NCI-H1930 (cell line): ENCODE data around the gene NUP214.

Experiments used
- DNase-seq, 2 experiments: peaks; one replicate each; lab custom pipeline; 2025; lab: John Stamatoyannopoulos, UW

The NUP214 gene

GRCh38 chr9:131277287-131277909, 152.0 kb downstream of the NUP214 start:
- peak in 1 of 2 experiments; percentile 19 for DNase-seq

- peak; percentile 76 to 80 for DNase-seq
Observed at GRCh38 chr9:131277910-131278701, 152.7 kb downstream of the NUP214 start.

- no peak for DNase-seq
Observed at GRCh38 chr9:131278702-131279111, 153.3 kb downstream of the NUP214 start.

GRCh38 chr9:131279196-131279862, 153.9 kb downstream of the NUP214 start:
- no peak for DNase-seq

- no peak for DNase-seq
Observed at GRCh38 chr9:131279863-131280570, 154.6 kb downstream of the NUP214 start.

GRCh38 chr9:131280660-131281059, 155.3 kb downstream of the NUP214 start:
- no peak for DNase-seq

- DNase-seq: no peak
Observed at GRCh38 chr9:131281119-131281965, 156.0 kb downstream of the NUP214 start.

GRCh38 chr9:131282175-131282574, 156.8 kb downstream of the NUP214 start:
- DNase-seq: no peak

GRCh38 chr9:131282688-131283422, 157.5 kb downstream of the NUP214 start:
- no peak for DNase-seq
